BLaER1 treated with 17β-estradiol and CSF1 and Interleukin-3, amounts not matched to agents 10 nM and 100 nM (cell line): Measurements from ENCODE around the gene MMEL1.

ENCODE experiments used
- H3K27ac ChIP-seq, 11 experiments: shearing (Covaris generic); formaldehyde crosslinking; 2 replicates each; pipeline ENCODE4 v1.8.1; 2022
- H3K27me3 ChIP-seq, 11 experiments: shearing (Covaris generic); formaldehyde crosslinking; 2 replicates each; pipeline ENCODE4 v1.8.1; 2022
- H3K36me3 ChIP-seq, 11 experiments: shearing (Covaris generic); formaldehyde crosslinking; 2 replicates each; pipeline ENCODE4 v1.8.1; 2022
- H3K4me1 ChIP-seq, 10 experiments: shearing (Covaris generic); formaldehyde crosslinking; 2 replicates each; pipeline ENCODE4 v1.8.1; 2022
- H3K4me2 ChIP-seq, 11 experiments: shearing (Covaris generic); formaldehyde crosslinking; 2 replicates each; pipeline ENCODE4 v1.8.1; 2022
- H3K4me3 ChIP-seq, 10 experiments: shearing (Covaris generic); formaldehyde crosslinking; 2 replicates each; pipeline ENCODE4 v1.8.1; 2022
- H3K9ac ChIP-seq, 11 experiments: shearing (Covaris generic); formaldehyde crosslinking; 2 replicates each; pipeline ENCODE4 v1.8.1; 2022
- H3K9me3 ChIP-seq, 11 experiments: shearing (Covaris generic); formaldehyde crosslinking; replicated peaks in 1 of 11; 2 replicates each; pipeline ENCODE4 v1.8.1; 2022
- H4K20me1 ChIP-seq, 11 experiments: shearing (Covaris generic); formaldehyde crosslinking; 2 replicates each; pipeline ENCODE4 v1.8.1; 2022
- Cebpa-rat ChIP-seq, 11 experiments: shearing (Covaris generic); IDR thresholded peaks; 2 replicates each; pipeline ENCODE4 v1.8.1; 2022

MMEL1 gene

GRCh38 chr1:2566101-2567045 is 66.4 kb downstream of the MMEL1 start:
- Histone ChIP-seq H3K4me3 (no peak overlapping the region), H4K20me1 (peaks cover 1 to 34% (median 12%) of the 10 kb centered on the region in 11 experiments; a peak in 14 of 22 replicates), H3K36me3 (peaks cover 0 to 31% (median 0%) of the 10 kb centered on the region in 11 experiments; a peak in 6 of 22 replicates), H3K27me3 (no peaks in the 10 kb centered on the region), H3K9me3 (peaks cover 0 to 12% (median 0%) of the 10 kb centered on the region in 11 experiments; a peak in 2 of 22 replicates), H3K4me1 (peaks cover 66 to 90% (median 80%) of the 10 kb centered on the region in 10 experiments), H3K9ac (peak overlapping the region in 1 of 11 experiments; percentile 29; a peak in 1 of 22 replicates), H3K27ac (no peak overlapping the region; a peak in 1 of 22 replicates), H3K4me2 (peak overlapping the region in 9 of 11 experiments; percentile 81 to 100 (median 91); a peak in 15 of 22 replicates)
- TF ChIP-seq Cebpa-rat (IDR thresholded peaks at IDR 0.05): no peak

GRCh38 chr1:2564815-2565374 is 67.9 kb downstream of the MMEL1 start:
- Histone ChIP-seq H3K27me3 (no peaks in the 10 kb centered on the region), H3K27ac (peak overlapping the region in 2 of 11 experiments; percentile 20 to 25; a peak in 3 of 22 replicates), H3K4me2 (peak overlapping the region; percentile 60 to 100 (median 91)), H3K36me3 (peaks cover 0 to 46% (median 0%) of the 10 kb centered on the region in 11 experiments; a peak in 6 of 22 replicates), H3K9me3 (no peaks in the 10 kb centered on the region), H3K9ac (peak overlapping the region in 5 of 11 experiments; percentile 11 to 95 (median 40); a peak in 5 of 22 replicates), H3K4me1 (peaks cover 66 to 90% (median 82%) of the 10 kb centered on the region in 10 experiments), H4K20me1 (peaks cover 6 to 49% (median 19%) of the 10 kb centered on the region in 11 experiments; a peak in 14 of 22 replicates), H3K4me3 (no peak overlapping the region; a peak in 1 of 20 replicates)
- TF ChIP-seq Cebpa-rat (IDR thresholded peaks at IDR 0.05): no peak

- Histone ChIP-seq H3K4me2 (peak overlapping the region; percentile 60 to 100 (median 91)), H3K27me3 (no peaks in the 10 kb centered on the region), H3K4me1 (peaks cover 61 to 90% (median 76%) of the 10 kb centered on the region in 10 experiments), H3K4me3 (no peak overlapping the region; a peak in 1 of 20 replicates), H4K20me1 (peaks cover 6 to 56% (median 20%) of the 10 kb centered on the region in 11 experiments; a peak in 14 of 22 replicates), H3K36me3 (peaks cover 0 to 53% (median 0%) of the 10 kb centered on the region in 11 experiments; a peak in 6 of 22 replicates), H3K9ac (peak overlapping the region in 7 of 11 experiments; percentile 17 to 95 (median 40); a peak in 8 of 22 replicates), H3K9me3 (no peaks in the 10 kb centered on the region), H3K27ac (peak overlapping the region in 2 of 11 experiments; percentile 20 to 25; a peak in 3 of 22 replicates)
- no peak for TF ChIP-seq Cebpa-rat (IDR thresholded peaks at IDR 0.05)
These were observed 68.6 kb downstream of the MMEL1 start for GRCh38 chr1:2564006-2564814.

DNA sequence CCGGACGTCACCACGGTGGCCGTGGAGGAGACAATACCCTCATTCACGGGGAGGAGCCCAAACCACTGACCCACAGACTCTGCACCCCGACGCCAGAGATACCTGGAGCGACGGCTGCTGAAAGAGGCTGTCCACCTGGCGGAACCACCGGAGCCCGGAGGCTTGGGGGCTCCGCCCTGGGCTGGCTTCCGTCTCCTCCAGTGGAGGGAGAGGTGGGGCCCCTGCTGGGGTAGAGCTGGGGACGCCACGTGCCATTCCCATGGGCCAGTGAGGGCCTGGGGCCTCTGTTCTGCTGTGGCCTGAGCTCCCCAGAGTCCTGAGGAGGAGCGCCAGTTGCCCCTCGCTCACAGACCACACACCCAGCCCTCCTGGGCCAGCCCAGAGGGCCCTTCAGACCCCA is 69.6 kb downstream of the MMEL1 start:
- Histone ChIP-seq H3K27me3 (no peaks in the 10 kb centered on the region), H3K4me3 (peak overlapping the region in 1 of 10 experiments; percentile 18; a peak in 1 of 20 replicates), H3K36me3 (peaks cover 0 to 63% (median 0%) of the 10 kb centered on the region in 11 experiments; a peak in 6 of 22 replicates), H3K9ac (peak overlapping the region in 8 of 11 experiments; percentile 6 to 95 (median 49); a peak in 14 of 22 replicates), H3K9me3 (no peaks in the 10 kb centered on the region), H3K27ac (peak overlapping the region in 6 of 11 experiments; percentile 8 to 44 (median 26); a peak in 5 of 22 replicates), H3K4me2 (peak overlapping the region; percentile 57 to 100 (median 91)), H4K20me1 (peaks cover 6 to 66% (median 20%) of the 10 kb centered on the region in 11 experiments; a peak in 14 of 22 replicates), H3K4me1 (peaks cover 65 to 94% (median 76%) of the 10 kb centered on the region in 10 experiments)
- TF ChIP-seq Cebpa-rat (IDR thresholded peaks at IDR 0.05): no peak

DNA sequence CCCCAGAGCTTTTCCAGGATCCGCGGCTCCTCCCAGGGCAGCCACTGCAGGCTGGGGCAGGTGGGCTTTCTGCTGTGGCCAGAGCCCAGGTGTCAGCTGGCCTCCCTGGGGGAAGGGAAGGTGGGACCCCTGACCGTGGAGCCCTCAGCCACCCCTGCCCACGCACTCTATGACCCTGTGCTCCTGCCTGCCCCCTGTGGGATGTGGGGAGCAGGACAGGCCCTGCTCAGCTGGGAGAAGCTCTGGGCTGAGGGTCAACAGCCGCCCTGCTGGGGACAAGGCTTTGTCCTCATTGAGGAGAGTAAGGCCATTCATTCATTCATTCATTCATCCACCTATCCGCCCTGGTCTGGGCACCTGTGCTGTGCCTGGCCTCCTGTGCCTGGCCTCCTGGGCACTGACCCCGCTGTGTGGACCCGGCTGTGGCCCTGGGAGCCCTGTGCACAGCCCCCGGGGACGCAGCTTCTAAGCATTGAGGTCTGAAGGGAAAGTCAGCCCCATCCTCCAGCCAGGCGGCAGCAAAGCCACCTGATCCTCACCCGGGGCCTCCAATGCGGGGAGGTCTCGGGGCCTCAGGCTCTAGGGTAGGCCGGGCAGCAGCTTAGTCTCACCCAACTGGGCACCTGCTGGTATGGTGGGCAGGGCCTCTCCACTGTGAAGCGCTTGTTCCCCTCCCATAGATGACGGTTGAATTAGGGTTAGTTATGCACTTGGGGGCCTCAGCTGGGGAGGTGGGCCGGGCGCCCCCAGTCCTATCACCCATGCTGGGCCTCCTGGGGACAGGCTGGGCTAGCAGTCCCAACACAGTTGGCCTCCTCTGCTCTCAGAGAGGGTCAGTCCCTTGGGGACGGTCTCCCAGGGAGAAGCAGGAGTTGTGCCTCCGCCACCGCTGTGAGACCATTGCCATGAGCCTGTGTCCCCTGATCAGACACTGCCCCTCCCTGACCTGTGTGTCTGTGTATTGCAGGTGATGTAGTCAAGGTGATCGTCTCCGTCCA is 70.6 kb downstream of the MMEL1 start:
- H3K9me3 ChIP-seq: no peaks in the 10 kb centered on the region
- TF ChIP-seq Cebpa-rat (IDR thresholded peaks at IDR 0.05): no peak
- peak overlapping the region; percentile 57 to 100 (median 91) for H3K4me2 ChIP-seq
- H3K27me3 ChIP-seq: no peaks in the 10 kb centered on the region
- peaks cover 6 to 76% (median 20%) of the 10 kb centered on the region in 11 experiments; a peak in 14 of 22 replicates for H4K20me1 ChIP-seq
- peaks cover 0 to 73% (median 0%) of the 10 kb centered on the region in 11 experiments; a peak in 6 of 22 replicates for H3K36me3 ChIP-seq
- H3K9ac ChIP-seq: peak overlapping the region in 6 of 11 experiments; percentile 9 to 95 (median 28); a peak in 8 of 22 replicates
- peak overlapping the region in 4 of 11 experiments; percentile 2 to 36 (median 16); a peak in 3 of 22 replicates for H3K27ac ChIP-seq
- H3K4me1 ChIP-seq: peaks cover 75 to 98% (median 85%) of the 10 kb centered on the region in 10 experiments
- H3K4me3 ChIP-seq: peak overlapping the region in 3 of 10 experiments; percentile 7 to 92 (median 78); a peak in 5 of 20 replicates

GRCh38 chr1:2561446-2561845 is 71.4 kb downstream of the MMEL1 start:
- H3K9ac ChIP-seq: peak overlapping the region in 5 of 11 experiments; percentile 17 to 95 (median 30); a peak in 8 of 22 replicates
- no peaks in the 10 kb centered on the region for H3K9me3 ChIP-seq
- peaks cover 0 to 73% (median 0%) of the 10 kb centered on the region in 11 experiments; a peak in 6 of 22 replicates for H3K36me3 ChIP-seq
- peak overlapping the region in 2 of 11 experiments; percentile 11 to 36; a peak in 3 of 22 replicates for H3K27ac ChIP-seq
- no peaks in the 10 kb centered on the region for H3K27me3 ChIP-seq
- H3K4me1 ChIP-seq: peaks cover 82 to 95% (median 89%) of the 10 kb centered on the region in 10 experiments
- peak overlapping the region; percentile 57 to 100 (median 91) for H3K4me2 ChIP-seq
- no peak for TF ChIP-seq Cebpa-rat (IDR thresholded peaks at IDR 0.05)
- peaks cover 6 to 77% (median 20%) of the 10 kb centered on the region in 11 experiments; a peak in 14 of 22 replicates for H4K20me1 ChIP-seq
- H3K4me3 ChIP-seq: peak overlapping the region in 2 of 10 experiments; percentile 78 to 92; a peak in 4 of 20 replicates
